MM.1S (cell line): Measurements from ENCODE around the gene SFMBT2.

Source experiments
- DNase-seq: peaks from one replicate; pipeline ENCODE4 v3.0.0-alpha.2; 2015
- H2AFZ ChIP-seq: fragments of 300-600 bp; sonication (generic); 2 replicates; pipeline ENCODE4 v1.6.0; 2016; ENCODE audit warnings: antibody characterized with exemption, low read length
- H3F3A ChIP-seq: fragments of 300-600 bp; sonication (generic); 2 replicates; pipeline ENCODE4 v1.6.1; 2016; ENCODE audit warnings: mild to moderate bottlenecking, antibody characterized with exemption, low read length, moderate library complexity, mixed read lengths; ENCODE audit not compliant: insufficient read depth
- H3K27ac ChIP-seq: fragments of 300-600 bp; sonication (generic); 2 replicates; pipeline ENCODE4 v1.5.1; 2016; ENCODE audit warnings: mild to moderate bottlenecking, low read length
- H3K27me3 ChIP-seq: fragments of 300-600 bp; sonication (generic); replicated peaks from 2 replicates; pipeline ENCODE4 v1.6.0; 2016; ENCODE audit warnings: low read length; ENCODE audit not compliant: insufficient read depth
- H3K36me3 ChIP-seq: fragments of 300-600 bp; sonication (generic); replicated peaks from 2 replicates; pipeline ENCODE4 v1.6.1; 2016; ENCODE audit warnings: mild to moderate bottlenecking, low read length, mixed read lengths; ENCODE audit not compliant: insufficient read depth
- H3K4me1 ChIP-seq: fragments of 300-600 bp; sonication (generic); 2 replicates; pipeline ENCODE4 v1.6.1; 2016; ENCODE audit warnings: low read length, mixed read lengths
- H3K4me2 ChIP-seq: fragments of 300-600 bp; sonication (generic); 2 replicates; pipeline ENCODE4 v1.6.0; 2016; ENCODE audit warnings: low read depth, low read length
- H3K4me3 ChIP-seq: fragments of 300-600 bp; sonication (generic); 2 replicates; pipeline ENCODE4 v1.5.1; 2016; ENCODE audit warnings: low read length, mixed read lengths
- H3K79me2 ChIP-seq: fragments of 300-600 bp; sonication (generic); 2 replicates; pipeline ENCODE4 v1.6.1; 2016; ENCODE audit warnings: mixed run types, low read length, mixed read lengths
- H3K9ac ChIP-seq: fragments of 300-600 bp; sonication (generic); 2 replicates; pipeline ENCODE4 v1.6.1; 2016; ENCODE audit warnings: low read length, mixed read lengths
- H3K9me2 ChIP-seq: fragments of 300-600 bp; sonication (generic); replicated peaks from 2 replicates; pipeline ENCODE4 v1.6.1; 2016; ENCODE audit warnings: mild to moderate bottlenecking, low read length, mixed read lengths; ENCODE audit not compliant: insufficient read depth
- H3K9me3 ChIP-seq: fragments of 300-600 bp; sonication (generic); replicated peaks from 2 replicates; pipeline ENCODE4 v1.6.1; 2016; ENCODE audit warnings: mild to moderate bottlenecking, low read length, mixed read lengths; ENCODE audit not compliant: insufficient read depth
- H4K20me1 ChIP-seq: fragments of 300-600 bp; sonication (generic); 2 replicates; pipeline ENCODE4 v1.6.1; 2016; ENCODE audit warnings: mild to moderate bottlenecking, low read length, moderate library complexity, mixed read lengths; ENCODE audit not compliant: insufficient read depth
- EZH2 ChIP-seq: fragments of 300-600 bp; sonication (generic); optimal IDR thresholded peaks from 2 replicates; pipeline ENCODE3; 2017; ENCODE audit warnings: low read depth, mild to moderate bottlenecking, antibody characterized with exemption, low read length, mixed read lengths
- EZH2phosphoT487 ChIP-seq: fragments of 300-600 bp; sonication (generic); IDR thresholded peaks from 2 replicates; pipeline ENCODE4 v1.6.1; 2018; ENCODE audit warnings: antibody characterized with exemption, low read length
- TF ChIP-seq, protein P1 (sequence below): fragments of 300-600 bp; sonication (generic); IDR thresholded peaks from 2 replicates; pipeline ENCODE4 v1.5.1; 2016; ENCODE audit warnings: antibody characterized with exemption, low read length, mixed read lengths

SFMBT2 gene

DNA sequence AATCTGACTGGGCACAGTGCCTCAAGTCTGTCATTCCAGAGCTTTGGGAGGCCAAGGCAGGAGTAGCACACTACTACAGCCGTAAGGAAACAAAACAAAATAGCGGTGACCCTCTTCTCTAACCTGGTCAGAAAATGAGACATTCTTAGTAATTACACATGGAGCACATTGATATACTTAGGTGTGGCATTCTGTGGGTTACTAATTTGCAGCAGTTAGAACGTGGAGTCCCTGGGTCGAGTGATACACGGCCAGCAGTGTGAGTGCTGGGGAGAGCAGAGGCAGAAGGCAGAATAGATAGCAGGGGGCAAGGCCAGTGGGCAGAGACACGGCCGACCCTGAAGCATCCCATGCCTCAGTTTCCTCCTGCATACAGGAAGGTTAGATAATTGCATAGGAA is 28.9 kb upstream of the SFMBT2 start:
- H3F3A ChIP-seq = no peaks in the 10 kb centered on the region
- no peaks in the 10 kb centered on the region for H3K27me3 ChIP-seq
- H3K36me3 ChIP-seq = no peaks in the 10 kb centered on the region
- no peaks in the 10 kb centered on the region for H4K20me1 ChIP-seq
- H3K27ac ChIP-seq = no peak overlapping the region
- TF ChIP-seq EZH2phosphoT487 (no peak), EZH2 (no peak)
- TF ChIP-seq, protein P1, sequence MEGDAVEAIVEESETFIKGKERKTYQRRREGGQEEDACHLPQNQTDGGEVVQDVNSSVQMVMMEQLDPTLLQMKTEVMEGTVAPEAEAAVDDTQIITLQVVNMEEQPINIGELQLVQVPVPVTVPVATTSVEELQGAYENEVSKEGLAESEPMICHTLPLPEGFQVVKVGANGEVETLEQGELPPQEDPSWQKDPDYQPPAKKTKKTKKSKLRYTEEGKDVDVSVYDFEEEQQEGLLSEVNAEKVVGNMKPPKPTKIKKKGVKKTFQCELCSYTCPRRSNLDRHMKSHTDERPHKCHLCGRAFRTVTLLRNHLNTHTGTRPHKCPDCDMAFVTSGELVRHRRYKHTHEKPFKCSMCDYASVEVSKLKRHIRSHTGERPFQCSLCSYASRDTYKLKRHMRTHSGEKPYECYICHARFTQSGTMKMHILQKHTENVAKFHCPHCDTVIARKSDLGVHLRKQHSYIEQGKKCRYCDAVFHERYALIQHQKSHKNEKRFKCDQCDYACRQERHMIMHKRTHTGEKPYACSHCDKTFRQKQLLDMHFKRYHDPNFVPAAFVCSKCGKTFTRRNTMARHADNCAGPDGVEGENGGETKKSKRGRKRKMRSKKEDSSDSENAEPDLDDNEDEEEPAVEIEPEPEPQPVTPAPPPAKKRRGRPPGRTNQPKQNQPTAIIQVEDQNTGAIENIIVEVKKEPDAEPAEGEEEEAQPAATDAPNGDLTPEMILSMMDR = no peak
- H3K4me1 ChIP-seq = peaks cover 9% of the 10 kb centered on the region
- no peak overlapping the region for H3K4me3 ChIP-seq
- H3K9me3 ChIP-seq = no peaks in the 10 kb centered on the region
- H2AFZ ChIP-seq = no peak overlapping the region
- no peak for DNase-seq
- H3K9me2 ChIP-seq = no peaks in the 10 kb centered on the region
- no peaks in the 10 kb centered on the region for H3K79me2 ChIP-seq
- H3K4me2 ChIP-seq = no peak overlapping the region
- H3K9ac ChIP-seq = no peak overlapping the region

DNA sequence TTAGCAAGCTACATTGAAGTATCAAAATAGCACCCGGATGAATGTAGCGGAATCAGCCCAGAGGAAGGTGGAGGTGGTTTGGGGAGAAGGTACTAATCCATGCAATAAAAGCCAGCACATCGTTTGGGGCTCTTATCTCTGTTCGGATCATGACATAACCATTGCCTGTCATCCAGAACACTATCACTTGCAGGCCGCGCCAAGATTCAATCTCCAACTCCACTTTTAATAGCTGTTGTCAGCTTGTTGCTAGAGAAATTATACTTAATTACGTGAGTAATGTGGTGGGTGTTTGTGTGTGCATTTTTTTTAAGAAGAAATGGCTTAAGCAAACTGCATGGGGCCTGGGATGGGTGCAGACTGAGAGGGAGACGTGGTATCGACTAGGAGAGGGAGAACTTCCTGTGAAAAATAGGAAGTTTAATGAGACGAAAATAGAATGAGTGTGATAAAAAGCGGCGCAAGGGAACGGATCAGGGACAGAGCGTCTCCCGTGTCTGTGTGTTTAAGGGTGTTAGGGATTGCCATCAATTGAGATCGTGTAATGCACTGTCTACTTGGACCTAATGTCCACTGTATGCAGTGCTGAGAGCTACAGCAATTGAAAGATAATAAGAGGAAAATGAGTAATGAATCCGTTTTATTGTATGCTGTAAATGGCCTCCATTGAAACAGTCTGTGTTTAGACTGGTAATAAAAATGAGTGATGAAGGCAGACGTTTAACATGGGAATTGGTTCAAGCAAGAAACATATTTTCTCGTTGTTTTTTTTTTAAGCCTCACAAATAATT is 27.6 kb upstream of the SFMBT2 start:
- Histone ChIP-seq H2AFZ (no peak overlapping the region), H3K4me2 (no peak overlapping the region), H3F3A (no peaks in the 10 kb centered on the region), H3K9ac (no peak overlapping the region), H4K20me1 (no peaks in the 10 kb centered on the region), H3K4me1 (peaks cover 9% of the 10 kb centered on the region), H3K4me3 (no peak overlapping the region), H3K27me3 (no peaks in the 10 kb centered on the region), H3K27ac (no peak overlapping the region), H3K9me2 (no peaks in the 10 kb centered on the region), H3K9me3 (no peaks in the 10 kb centered on the region), H3K36me3 (no peaks in the 10 kb centered on the region), H3K79me2 (no peaks in the 10 kb centered on the region)
- TF ChIP-seq, protein P1 = no peak
- TF ChIP-seq EZH2 = no peak
- TF ChIP-seq EZH2phosphoT487 = no peak
- DNase-seq = no peak

DNA sequence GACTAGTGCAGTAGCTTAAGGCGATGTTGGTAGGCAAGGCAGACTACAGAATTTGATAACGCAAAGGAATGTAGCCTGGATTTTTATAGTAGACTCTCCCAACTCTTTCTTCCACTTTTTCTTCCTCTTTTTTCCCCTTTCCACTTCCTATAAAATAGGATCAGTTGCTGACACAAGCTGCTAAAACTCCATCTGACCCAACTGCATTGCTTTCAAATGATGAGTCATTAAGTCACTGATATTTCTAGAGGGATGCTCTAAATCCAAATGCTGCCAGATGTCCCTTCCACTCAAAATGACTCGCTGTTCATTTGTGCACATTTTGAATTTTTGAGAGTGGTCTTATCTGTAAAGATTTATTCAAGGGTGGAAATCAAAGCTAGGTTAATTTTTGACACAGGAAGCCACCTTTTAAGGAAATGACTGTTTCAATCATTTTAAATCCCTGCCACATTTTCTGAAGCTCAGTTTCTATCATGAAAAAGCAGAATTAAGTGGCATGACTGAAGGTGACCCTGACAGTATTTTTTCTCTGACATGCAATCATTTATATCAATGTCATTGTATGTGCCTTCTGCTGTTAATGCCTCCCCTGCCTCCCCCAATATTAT is 25.8 kb upstream of the SFMBT2 start:
- H3K4me1 ChIP-seq = peaks cover 9% of the 10 kb centered on the region
- H3K36me3 ChIP-seq = no peaks in the 10 kb centered on the region
- no peaks in the 10 kb centered on the region for H3K9me3 ChIP-seq
- H2AFZ ChIP-seq = no peak overlapping the region
- no peaks in the 10 kb centered on the region for H3K9me2 ChIP-seq
- no peaks in the 10 kb centered on the region for H3F3A ChIP-seq
- no peaks in the 10 kb centered on the region for H3K27me3 ChIP-seq
- H4K20me1 ChIP-seq = no peaks in the 10 kb centered on the region
- H3K79me2 ChIP-seq = no peaks in the 10 kb centered on the region
- DNase-seq = no peak
- H3K27ac ChIP-seq = no peak overlapping the region
- TF ChIP-seq, protein P1 = no peak
- TF ChIP-seq EZH2 = no peak
- TF ChIP-seq EZH2phosphoT487 = no peak
- no peak overlapping the region for H3K4me3 ChIP-seq
- no peak overlapping the region for H3K4me2 ChIP-seq
- no peak overlapping the region for H3K9ac ChIP-seq
